ENCODE results near the gene TET1.

- TF ChIP-seq, protein P1, sequence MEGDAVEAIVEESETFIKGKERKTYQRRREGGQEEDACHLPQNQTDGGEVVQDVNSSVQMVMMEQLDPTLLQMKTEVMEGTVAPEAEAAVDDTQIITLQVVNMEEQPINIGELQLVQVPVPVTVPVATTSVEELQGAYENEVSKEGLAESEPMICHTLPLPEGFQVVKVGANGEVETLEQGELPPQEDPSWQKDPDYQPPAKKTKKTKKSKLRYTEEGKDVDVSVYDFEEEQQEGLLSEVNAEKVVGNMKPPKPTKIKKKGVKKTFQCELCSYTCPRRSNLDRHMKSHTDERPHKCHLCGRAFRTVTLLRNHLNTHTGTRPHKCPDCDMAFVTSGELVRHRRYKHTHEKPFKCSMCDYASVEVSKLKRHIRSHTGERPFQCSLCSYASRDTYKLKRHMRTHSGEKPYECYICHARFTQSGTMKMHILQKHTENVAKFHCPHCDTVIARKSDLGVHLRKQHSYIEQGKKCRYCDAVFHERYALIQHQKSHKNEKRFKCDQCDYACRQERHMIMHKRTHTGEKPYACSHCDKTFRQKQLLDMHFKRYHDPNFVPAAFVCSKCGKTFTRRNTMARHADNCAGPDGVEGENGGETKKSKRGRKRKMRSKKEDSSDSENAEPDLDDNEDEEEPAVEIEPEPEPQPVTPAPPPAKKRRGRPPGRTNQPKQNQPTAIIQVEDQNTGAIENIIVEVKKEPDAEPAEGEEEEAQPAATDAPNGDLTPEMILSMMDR (IDR thresholded peaks at IDR 0.05; ENCODE audit: low read depth, low read length, missing input control), result no peak
- no peak for TF ChIP-seq HNF4G (IDR thresholded peaks at IDR 0.05)
- no peak for TF ChIP-seq RXRA (IDR thresholded peaks at IDR 0.05)
- TF ChIP-seq RAD21 (IDR thresholded peaks at IDR 0.05), result no peak
- TF ChIP-seq REST (IDR thresholded peaks at IDR 0.05), result no peak
These were observed 39.6 kb downstream of the TET1 start for GRCh38 chr10:68599771-68600040.
